Measurements from ENCODE around the gene RYK. TPM values are rescaled to one million over a fixed set of nuclear protein-coding genes. Genes with fewer than 3 reads are reported as not detected.
A peak's percentile ranks its signal among the peaks of the same experiment; 100 is the strongest.

Gene RYK
- total RNA-seq, 2 donors from 2014 or later, result 46.2 to 61.0 TPM

DNA sequence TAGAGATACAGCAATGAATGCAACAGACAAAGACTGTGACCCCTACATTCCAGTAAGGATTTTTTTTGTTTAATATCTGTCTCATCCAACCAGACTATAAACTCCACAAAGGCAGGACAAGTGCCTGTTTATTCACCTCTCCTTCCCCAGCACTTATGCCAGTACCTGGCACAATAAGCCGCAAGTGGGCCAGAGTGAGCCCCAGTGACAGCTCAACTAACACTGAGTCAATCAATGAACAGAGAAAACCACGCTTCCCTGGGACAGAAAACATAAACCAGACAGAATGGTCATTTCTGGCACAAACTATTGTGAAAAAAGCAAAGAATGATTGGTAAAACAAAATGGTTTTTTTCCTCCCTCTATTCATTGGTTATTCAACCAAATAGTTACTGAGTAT is 52.2 kb downstream of the RYK start:
- TF ChIP-seq, protein P1, sequence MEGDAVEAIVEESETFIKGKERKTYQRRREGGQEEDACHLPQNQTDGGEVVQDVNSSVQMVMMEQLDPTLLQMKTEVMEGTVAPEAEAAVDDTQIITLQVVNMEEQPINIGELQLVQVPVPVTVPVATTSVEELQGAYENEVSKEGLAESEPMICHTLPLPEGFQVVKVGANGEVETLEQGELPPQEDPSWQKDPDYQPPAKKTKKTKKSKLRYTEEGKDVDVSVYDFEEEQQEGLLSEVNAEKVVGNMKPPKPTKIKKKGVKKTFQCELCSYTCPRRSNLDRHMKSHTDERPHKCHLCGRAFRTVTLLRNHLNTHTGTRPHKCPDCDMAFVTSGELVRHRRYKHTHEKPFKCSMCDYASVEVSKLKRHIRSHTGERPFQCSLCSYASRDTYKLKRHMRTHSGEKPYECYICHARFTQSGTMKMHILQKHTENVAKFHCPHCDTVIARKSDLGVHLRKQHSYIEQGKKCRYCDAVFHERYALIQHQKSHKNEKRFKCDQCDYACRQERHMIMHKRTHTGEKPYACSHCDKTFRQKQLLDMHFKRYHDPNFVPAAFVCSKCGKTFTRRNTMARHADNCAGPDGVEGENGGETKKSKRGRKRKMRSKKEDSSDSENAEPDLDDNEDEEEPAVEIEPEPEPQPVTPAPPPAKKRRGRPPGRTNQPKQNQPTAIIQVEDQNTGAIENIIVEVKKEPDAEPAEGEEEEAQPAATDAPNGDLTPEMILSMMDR (IDR thresholded peaks at IDR 0.05), result no peak
- Histone ChIP-seq H3K4me3 (no peak overlapping the region), H3K27ac (no peak overlapping the region), H3K27me3 (no peaks in the 10 kb centered on the region), H3K4me1 (no peaks in the 10 kb centered on the region), H3K9me3 (no peaks in the 10 kb centered on the region), H3K36me3 (peaks cover 28% of the 10 kb centered on the region)
- DNase-seq (ENCODE audit: low spot score), result no peak

DNA sequence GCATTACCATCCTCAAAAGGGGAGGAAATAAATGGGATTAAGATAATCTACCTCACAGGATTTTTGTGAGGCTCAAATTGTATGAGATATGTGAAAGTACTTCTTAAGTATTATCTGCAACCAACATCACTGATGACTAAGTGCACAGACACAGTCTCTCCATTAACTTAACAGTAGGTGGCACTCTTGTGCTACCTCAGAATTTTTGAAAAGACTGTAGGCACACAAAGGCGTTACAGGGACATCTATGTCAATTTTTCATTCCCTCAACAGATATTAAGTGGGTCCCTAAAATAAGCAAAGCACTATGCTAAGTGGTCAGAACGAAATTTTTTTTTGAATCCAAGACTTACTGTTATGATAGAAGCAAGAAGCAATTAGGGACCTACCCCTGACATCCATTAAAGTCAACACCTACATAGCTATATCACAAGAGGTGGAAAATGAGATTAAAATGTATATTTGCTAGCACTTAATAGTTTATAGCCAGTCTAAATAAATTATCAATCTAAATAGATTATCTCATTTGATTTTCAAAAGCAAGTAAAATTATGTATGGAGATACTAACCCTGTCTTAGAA is 52.9 kb downstream of the RYK start:
- Histone ChIP-seq H3K36me3 (peaks cover 28% of the 10 kb centered on the region), H3K27me3 (no peaks in the 10 kb centered on the region), H3K4me3 (no peak overlapping the region), H3K4me1 (no peaks in the 10 kb centered on the region), H3K27ac (no peak overlapping the region), H3K9me3 (no peaks in the 10 kb centered on the region)
- TF ChIP-seq, protein P1 (IDR thresholded peaks at IDR 0.05), result peak; percentile 31 to 77
- DNase-seq (ENCODE audit: low spot score), result no peak

DNA sequence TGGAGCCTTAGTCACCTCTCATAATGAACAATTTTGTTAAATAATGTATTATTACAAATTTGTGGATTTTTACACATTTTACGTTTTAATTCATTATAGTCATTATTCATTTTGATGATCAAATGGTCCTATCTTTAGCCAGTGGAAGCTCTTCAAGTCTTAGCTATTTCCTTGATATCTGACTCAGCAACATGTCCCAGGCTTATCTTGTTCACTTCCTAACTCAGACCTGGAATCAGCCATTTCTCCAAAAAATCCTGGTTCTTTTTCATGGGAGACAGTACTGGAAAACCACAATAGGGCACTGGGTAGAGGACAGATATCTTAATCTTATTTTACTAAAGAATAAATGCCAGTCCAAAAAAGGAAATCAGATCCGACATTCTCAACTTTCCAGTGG is 56.4 kb downstream of the RYK start:
- TF ChIP-seq, protein P1 (IDR thresholded peaks at IDR 0.05), result no peak
- Histone ChIP-seq H3K4me1 (no peaks in the 10 kb centered on the region), H3K27ac (no peak overlapping the region), H3K4me3 (no peak overlapping the region), H3K36me3 (peaks cover 8% of the 10 kb centered on the region), H3K9me3 (no peaks in the 10 kb centered on the region), H3K27me3 (no peaks in the 10 kb centered on the region)
- no peak for DNase-seq (ENCODE audit: low spot score)

DNA sequence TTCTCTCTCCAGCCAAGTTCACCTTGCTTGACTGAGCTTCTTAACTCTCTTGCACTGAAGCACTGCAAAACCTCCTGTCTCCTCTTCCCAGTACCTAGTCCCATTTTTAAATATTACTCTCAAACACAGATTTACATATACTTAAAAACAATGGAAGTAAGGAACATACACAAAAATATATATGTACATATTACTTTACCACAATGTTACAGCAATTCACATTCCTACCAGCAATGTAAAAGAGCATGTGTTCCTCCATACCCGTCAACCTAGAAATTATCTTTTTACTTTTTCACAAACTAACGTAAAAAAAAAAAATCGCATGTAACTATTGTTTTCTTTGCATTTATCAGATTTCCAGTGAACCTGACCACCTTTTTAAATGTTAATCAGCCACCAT is 60.4 kb downstream of the RYK start:
- Histone ChIP-seq H3K4me3 (no peak overlapping the region), H3K4me1 (no peaks in the 10 kb centered on the region), H3K27me3 (no peaks in the 10 kb centered on the region), H3K9me3 (no peaks in the 10 kb centered on the region), H3K36me3 (peaks cover 8% of the 10 kb centered on the region), H3K27ac (no peak overlapping the region)
- DNase-seq (ENCODE audit: low spot score), result no peak
- TF ChIP-seq, protein P1 (IDR thresholded peaks at IDR 0.05), result no peak

DNA sequence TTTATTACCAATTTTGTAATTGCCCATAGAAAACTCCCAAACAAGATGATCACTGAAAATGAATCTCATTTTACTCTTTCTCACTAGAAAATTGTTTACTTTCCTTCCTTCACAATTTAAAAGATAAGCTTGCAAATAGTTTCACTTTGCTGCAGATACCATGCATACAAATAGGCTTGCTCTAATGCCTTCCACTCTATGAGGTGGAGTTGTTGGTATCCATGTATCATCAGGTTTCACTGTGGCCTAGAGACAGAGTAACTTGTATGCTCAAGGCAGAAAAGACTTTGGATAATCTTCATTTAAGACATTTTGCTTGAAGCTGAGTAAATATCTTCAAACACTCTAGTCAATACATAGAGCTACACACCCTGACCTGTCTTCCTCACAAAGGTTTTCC is 60.8 kb downstream of the RYK start:
- Histone ChIP-seq H3K9me3 (no peaks in the 10 kb centered on the region), H3K27ac (no peak overlapping the region), H3K4me3 (no peak overlapping the region), H3K27me3 (no peaks in the 10 kb centered on the region), H3K36me3 (peaks cover 8% of the 10 kb centered on the region), H3K4me1 (no peaks in the 10 kb centered on the region)
- TF ChIP-seq, protein P1 (IDR thresholded peaks at IDR 0.05), result no peak
- no peak for DNase-seq (ENCODE audit: low spot score)

DNA sequence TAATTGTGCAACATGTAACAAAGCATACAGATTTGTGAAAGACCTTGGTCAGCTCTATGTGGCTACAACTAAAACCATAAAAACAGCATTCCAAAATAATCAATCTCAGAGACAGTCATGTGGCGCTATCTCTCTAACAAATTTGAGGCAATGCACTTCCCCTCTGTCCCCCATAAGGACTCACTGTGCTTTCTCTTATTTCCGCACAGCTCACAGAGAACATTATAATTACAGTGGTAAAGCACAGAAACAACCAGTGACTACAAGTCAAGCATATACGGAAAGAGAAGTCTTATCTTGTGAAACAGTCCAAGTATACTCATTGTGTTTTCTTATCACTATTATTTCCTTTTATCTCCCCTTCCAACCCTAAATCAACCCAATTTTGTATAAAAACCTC is 64.3 kb downstream of the RYK start:
- DNase-seq (ENCODE audit: low spot score), result no peak
- Histone ChIP-seq H3K27ac (no peak overlapping the region), H3K27me3 (no peaks in the 10 kb centered on the region), H3K9me3 (no peaks in the 10 kb centered on the region), H3K4me3 (no peak overlapping the region), H3K36me3 (peaks cover 14% of the 10 kb centered on the region), H3K4me1 (no peaks in the 10 kb centered on the region)
- TF ChIP-seq, protein P1 (IDR thresholded peaks at IDR 0.05), result no peak
